SU-DHL-6 (cell line): ENCODE measurements around the gene IL6R.

Experiments
- H2AFZ ChIP-seq: fragments of 200-600 bp; sonication (generic); 2 replicates; pipeline ENCODE4 v1.6.1; 2014; ENCODE audit warnings: low read depth, mild to moderate bottlenecking, moderate library complexity, mixed read lengths, antibody characterized with exemption, low read length; ENCODE audit not compliant: severe bottlenecking
- H3F3A ChIP-seq: fragments of 200-600 bp; shearing (Covaris generic); 2 replicates; pipeline ENCODE4 v1.6.0; 2016; ENCODE audit warnings: antibody characterized with exemption, mild to moderate bottlenecking; ENCODE audit not compliant: insufficient read depth
- H3K27ac ChIP-seq: fragments of 200-600 bp; sonication (generic); 2 replicates; pipeline ENCODE4 v1.5.1; 2016; ENCODE audit warnings: low read depth, mild to moderate bottlenecking, low read length, moderate library complexity, mixed read lengths
- H3K27me3 ChIP-seq: fragments of 200-600 bp; sonication (generic), shearing (Covaris generic); 2 replicates; pipeline ENCODE4 v1.6.0; 2014; ENCODE audit warnings: mild to moderate bottlenecking, low read length
- H3K36me3 ChIP-seq: fragments of 200-600 bp; sonication (generic); 2 replicates; pipeline ENCODE4 v1.6.1; 2014; ENCODE audit warnings: mild to moderate bottlenecking, low read length, mixed read lengths
- H3K4me2 ChIP-seq: fragments of 300-600, 200-600 bp; shearing (Covaris generic), sonication (generic); 2 replicates; pipeline ENCODE4 v1.6.0; 2014; ENCODE audit warnings: low read length, low read depth, mild to moderate bottlenecking; ENCODE audit not compliant: poor library complexity, severe bottlenecking
- H3K4me3 ChIP-seq: fragments of 200-600 bp; sonication (generic); 2 replicates; pipeline ENCODE4 v1.5.1; 2014; ENCODE audit warnings: antibody characterized with exemption, low read length, mild to moderate bottlenecking, mixed read lengths; ENCODE audit not compliant: insufficient read depth, poor library complexity, severe bottlenecking
- H3K79me2 ChIP-seq: fragments of 200-600 bp; sonication (generic); 2 replicates; pipeline ENCODE4 v1.6.1; 2014; ENCODE audit warnings: mild to moderate bottlenecking, low read length, moderate library complexity; ENCODE audit not compliant: insufficient read depth
- H3K9ac ChIP-seq: fragments of 200-600 bp; sonication (generic); 2 replicates; pipeline ENCODE4 v1.7.0; 2014; ENCODE audit warnings: mild to moderate bottlenecking, low read length
- H3K9me2 ChIP-seq: fragments of 200-600 bp; sonication (generic); replicated peaks from 2 replicates; pipeline ENCODE4 v1.6.1; 2014; ENCODE audit warnings: low read length; ENCODE audit not compliant: insufficient read depth
- H3K9me3 ChIP-seq: fragments of 200-600 bp; sonication (generic); 2 replicates; pipeline ENCODE4 v1.6.1; 2014; ENCODE audit warnings: low read length, mixed read lengths; ENCODE audit not compliant: insufficient read depth
- H4K20me1 ChIP-seq: fragments of 200-600 bp; sonication (generic); 2 replicates; pipeline ENCODE4 v1.6.1; 2014; ENCODE audit warnings: low read depth, mild to moderate bottlenecking, antibody characterized with exemption, low read length, moderate library complexity, mixed read lengths
- CTCF ChIP-seq: fragments of 200-600 bp; sonication (generic); IDR thresholded peaks from one replicate; pipeline ENCODE4 v1.5.1; 2017; ENCODE audit warnings: antibody characterized with exemption, mild to moderate bottlenecking, low read length, moderate library complexity; ENCODE audit not compliant: insufficient read depth, poor library complexity, severe bottlenecking
- EZH2phosphoT487 ChIP-seq: fragments of 200-600 bp; sonication (generic), shearing (Covaris generic); conservative IDR thresholded peaks from 2 replicates; pipeline ENCODE4 v1.6.1; 2018; ENCODE audit warnings: mild to moderate bottlenecking, antibody characterized with exemption, low read length, moderate library complexity, mixed read lengths

IL6R gene

GRCh38 chr1:154460695-154461260 lies 55.6 kb downstream of the IL6R start:
- Histone ChIP-seq H3K4me3 (no peak overlapping the region), H3K9ac (no peak overlapping the region), H3K27ac (no peak overlapping the region), H3K9me2 (no peaks in the 10 kb centered on the region), H2AFZ (no peak overlapping the region), H3K27me3 (no peaks in the 10 kb centered on the region), H3K9me3 (no peaks in the 10 kb centered on the region), H3K36me3 (no peaks in the 10 kb centered on the region), H4K20me1 (no peaks in the 10 kb centered on the region), H3F3A (no peaks in the 10 kb centered on the region), H3K4me2 (no peak overlapping the region), H3K79me2 (no peaks in the 10 kb centered on the region)
- TF ChIP-seq CTCF (no peak), EZH2phosphoT487 (no peak)

GRCh38 chr1:154463512-154463990 lies 58.4 kb downstream of the IL6R start:
- Histone ChIP-seq H4K20me1 (no peaks in the 10 kb centered on the region), H3K9me2 (no peaks in the 10 kb centered on the region), H3K27me3 (no peaks in the 10 kb centered on the region), H3K79me2 (no peaks in the 10 kb centered on the region), H3K4me3 (no peak overlapping the region), H3K27ac (no peak overlapping the region), H3F3A (no peaks in the 10 kb centered on the region), H3K4me2 (no peak overlapping the region), H3K36me3 (no peaks in the 10 kb centered on the region), H2AFZ (no peak overlapping the region), H3K9ac (no peak overlapping the region), H3K9me3 (no peaks in the 10 kb centered on the region)
- no peak for TF ChIP-seq EZH2phosphoT487
- TF ChIP-seq CTCF, result no peak

DNA sequence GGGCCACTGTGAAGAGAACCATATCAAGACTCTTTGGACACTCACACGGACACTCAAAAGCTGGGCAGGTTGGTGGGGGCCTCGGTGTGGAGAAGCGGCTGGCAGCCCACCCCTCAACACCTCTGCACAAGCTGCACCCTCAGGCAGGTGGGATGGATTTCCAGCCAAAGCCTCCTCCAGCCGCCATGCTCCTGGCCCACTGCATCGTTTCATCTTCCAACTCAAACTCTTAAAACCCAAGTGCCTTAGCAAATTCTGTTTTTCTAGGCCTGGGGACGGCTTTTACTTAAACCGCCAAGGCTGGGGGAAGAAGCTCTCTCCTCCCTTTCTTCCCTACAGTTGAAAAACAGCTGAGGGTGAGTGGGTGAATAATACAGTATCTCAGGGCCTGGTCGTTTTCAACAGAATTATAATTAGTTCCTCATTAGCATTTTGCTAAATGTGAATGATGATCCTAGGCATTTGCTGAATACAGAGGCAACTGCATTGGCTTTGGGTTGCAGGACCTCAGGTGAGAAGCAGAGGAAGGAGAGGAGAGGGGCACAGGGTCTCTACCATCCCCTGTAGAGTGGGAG lies 60.6 kb downstream of the IL6R start:
- H2AFZ ChIP-seq, result no peak overlapping the region
- no peaks in the 10 kb centered on the region for H3K9me3 ChIP-seq
- H3K27me3 ChIP-seq, result no peaks in the 10 kb centered on the region
- H3K9ac ChIP-seq, result no peak overlapping the region
- H3K36me3 ChIP-seq, result no peaks in the 10 kb centered on the region
- no peaks in the 10 kb centered on the region for H4K20me1 ChIP-seq
- H3K9me2 ChIP-seq, result no peaks in the 10 kb centered on the region
- no peaks in the 10 kb centered on the region for H3K79me2 ChIP-seq
- H3K4me3 ChIP-seq, result no peak overlapping the region
- no peak overlapping the region for H3K4me2 ChIP-seq
- H3F3A ChIP-seq, result no peaks in the 10 kb centered on the region
- no peak overlapping the region for H3K27ac ChIP-seq
- TF ChIP-seq CTCF (no peak), EZH2phosphoT487 (no peak)
